Astrocyte (in vitro differentiated cells and primary cell): Measurements from ENCODE around the gene RPS14. TPM values are rescaled to one million over a fixed set of nuclear protein-coding genes. Genes with fewer than 3 reads are reported as not detected.
A peak's percentile ranks its signal among the peaks of the same experiment; 100 is the strongest.
"Not testable (repeated sequence)": the region's sequence is repeated elsewhere in the genome, so short reads cannot be mapped to it uniquely, and the experiment has no call there.

Experiments used
- DNase-seq: peaks from one replicate; pipeline ENCODE4 v3.0.0-alpha.2; 2010; ENCODE audit warnings: low read depth
- FAIRE-seq: peaks from 2 replicates; lab custom pipeline; 2011; peaks lifted over from hg19 to GRCh38; lab: Jason Lieb, UNC
- H2AFZ ChIP-seq: 2 replicates; pipeline ENCODE4 v1.6.0; 2012; ENCODE audit warnings: low read depth, low read length, inconsistent platforms
- H3K27ac ChIP-seq: 2 replicates; pipeline ENCODE4 v1.5.1; 2011; ENCODE audit warnings: low read depth, low read length, inconsistent platforms
- H3K27me3 ChIP-seq: 2 replicates; pipeline ENCODE4 v1.6.0; 2011; ENCODE audit warnings: low read length, inconsistent platforms; ENCODE audit not compliant: insufficient read depth
- H3K36me3 ChIP-seq: 2 replicates; pipeline ENCODE4 v1.5.1; 2011; ENCODE audit warnings: low read length, inconsistent platforms; ENCODE audit not compliant: insufficient read depth
- H3K4me1 ChIP-seq: 2 replicates; pipeline ENCODE4 v1.5.1; 2011; ENCODE audit warnings: low read length, inconsistent platforms; ENCODE audit not compliant: insufficient read depth
- H3K4me2 ChIP-seq: 2 replicates; pipeline ENCODE4 v1.6.0; 2012; ENCODE audit warnings: low read length, inconsistent platforms
- H3K4me3 ChIP-seq: 2 replicates; pipeline ENCODE4 v1.5.1; 2011; ENCODE audit warnings: low read depth, mild to moderate bottlenecking, low read length, inconsistent platforms; ENCODE audit not compliant: insufficient read depth
- H3K79me2 ChIP-seq: 2 replicates; pipeline ENCODE4 v1.6.0; 2012; ENCODE audit warnings: mild to moderate bottlenecking, low read length, inconsistent platforms; ENCODE audit not compliant: insufficient read depth
- H3K9ac ChIP-seq: 2 replicates; pipeline ENCODE4 v1.6.0; 2012; ENCODE audit warnings: mild to moderate bottlenecking, low read length, inconsistent platforms
- H3K9me3 ChIP-seq: 2 replicates; pipeline ENCODE4 v1.5.1; 2012; ENCODE audit warnings: low read depth, mild to moderate bottlenecking, low read length, inconsistent platforms; ENCODE audit not compliant: insufficient read depth
- H4K20me1 ChIP-seq: 2 replicates; pipeline ENCODE4 v1.6.0; 2012; ENCODE audit warnings: low read length, inconsistent platforms; ENCODE audit not compliant: insufficient read depth
- H3K27ac Mint-ChIP-seq: one replicate; pipeline ENCODE4 v1.8.0; 2021; ENCODE audit warnings: mild to moderate bottlenecking, mixed read lengths; ENCODE audit not compliant: unreplicated experiment
- H3K27me3 Mint-ChIP-seq: one replicate; pipeline ENCODE4 v1.8.0; 2021; ENCODE audit warnings: low read depth, mixed read lengths; ENCODE audit not compliant: unreplicated experiment
- H3K36me3 Mint-ChIP-seq: one replicate; pipeline ENCODE4 v1.8.0; 2021; ENCODE audit warnings: low read depth, mixed read lengths; ENCODE audit not compliant: unreplicated experiment
- H3K4me1 Mint-ChIP-seq: one replicate; pipeline ENCODE4 v1.8.0; 2021; ENCODE audit warnings: low read depth, mixed read lengths; ENCODE audit not compliant: unreplicated experiment
- H3K4me3 Mint-ChIP-seq: one replicate; pipeline ENCODE4 v1.8.0; 2021; ENCODE audit warnings: mild to moderate bottlenecking, moderate library complexity, mixed read lengths; ENCODE audit not compliant: unreplicated experiment
- H3K9me3 Mint-ChIP-seq: one replicate; pipeline ENCODE4 v1.8.0; 2021; ENCODE audit warnings: mild to moderate bottlenecking, mixed read lengths; ENCODE audit not compliant: unreplicated experiment
- CTCF ChIP-seq: IDR thresholded peaks from 2 replicates; pipeline ENCODE4 v1.5.1; 2011; ENCODE audit warnings: low read depth, mild to moderate bottlenecking, inconsistent platforms, low read length, moderate library complexity; ENCODE audit not compliant: insufficient read depth
- EZH2 ChIP-seq: IDR thresholded peaks from 2 replicates; pipeline ENCODE4 v1.6.1; 2012; ENCODE audit warnings: mild to moderate bottlenecking, low read length, inconsistent platforms; ENCODE audit not compliant: insufficient read depth
- total RNA-seq: library from RNA; stranded (reverse); gene quantifications from 2 replicates; pipeline ENCODE4 v1.2.1, GENCODE V29; 2021

The RPS14 gene
- total RNA-seq, 1 donor from 2014 or later = 2,054 TPM

GRCh38 chr5:150422758-150423157 lies 26.8 kb downstream of the RPS14 start:
- Histone ChIP-seq H3K27ac (no peak overlapping the region), H4K20me1 (no peaks in the 10 kb centered on the region), H2AFZ (no peak overlapping the region), H3K4me1 (no peaks in the 10 kb centered on the region), H3K4me3 (no peak overlapping the region), H3K4me2 (no peak overlapping the region), H3K9me3 (no peaks in the 10 kb centered on the region), H3K79me2 (no peaks in the 10 kb centered on the region), H3K36me3 (no peaks in the 10 kb centered on the region), H3K9ac (no peak overlapping the region), H3K27me3 (no peaks in the 10 kb centered on the region)
- Mint-ChIP-seq H3K27ac (no peak overlapping the region), H3K4me1 (no peaks in the 10 kb centered on the region), H3K9me3 (no peaks in the 10 kb centered on the region), H3K4me3 (no peak overlapping the region), H3K36me3 (no peaks in the 10 kb centered on the region), H3K27me3 (peaks cover 10% of the 10 kb centered on the region)
- FAIRE-seq (no peak), DNase-seq (no peak)
- TF ChIP-seq EZH2 (no peak), CTCF (no peak)

GRCh38 chr5:150422075-150422474 lies 27.5 kb downstream of the RPS14 start:
- H3K27me3 Mint-ChIP-seq = peaks cover 9% of the 10 kb centered on the region
- Histone ChIP-seq H3K4me2 (no peak overlapping the region), H3K4me1 (no peaks in the 10 kb centered on the region), H3K4me3 (no peak overlapping the region), H3K79me2 (no peaks in the 10 kb centered on the region), H2AFZ (no peak overlapping the region), H3K9ac (no peak overlapping the region), H3K27me3 (no peaks in the 10 kb centered on the region), H3K27ac (no peak overlapping the region), H3K9me3 (no peaks in the 10 kb centered on the region), H4K20me1 (no peaks in the 10 kb centered on the region), H3K36me3 (no peaks in the 10 kb centered on the region)
- no peak overlapping the region for H3K27ac Mint-ChIP-seq
- no peak for DNase-seq
- no peak overlapping the region for H3K4me3 Mint-ChIP-seq
- H3K4me1 Mint-ChIP-seq = no peaks in the 10 kb centered on the region
- H3K36me3 Mint-ChIP-seq = no peaks in the 10 kb centered on the region
- no peaks in the 10 kb centered on the region for H3K9me3 Mint-ChIP-seq
- no peak for FAIRE-seq
- no peak for TF ChIP-seq EZH2
- TF ChIP-seq CTCF = no peak

- no peaks in the 10 kb centered on the region for H3K27me3 ChIP-seq
- TF ChIP-seq CTCF = no peak
- no peak for TF ChIP-seq EZH2
- no peak overlapping the region for H3K27ac Mint-ChIP-seq
- peaks cover 6% of the 10 kb centered on the region for H3K27me3 Mint-ChIP-seq
- no peaks in the 10 kb centered on the region for H3K4me1 ChIP-seq
- no peak overlapping the region for H3K4me2 ChIP-seq
- no peaks in the 10 kb centered on the region for H3K9me3 Mint-ChIP-seq
- H3K9ac ChIP-seq = no peak overlapping the region
- H3K79me2 ChIP-seq = no peaks in the 10 kb centered on the region
- H3K9me3 ChIP-seq = no peaks in the 10 kb centered on the region
- no peak for FAIRE-seq
- no peaks in the 10 kb centered on the region for H3K36me3 ChIP-seq
- H3K4me1 Mint-ChIP-seq = no peaks in the 10 kb centered on the region
- H3K4me3 ChIP-seq = no peak overlapping the region
- H3K4me3 Mint-ChIP-seq = no peak overlapping the region
- no peak for DNase-seq
- H3K36me3 Mint-ChIP-seq = no peaks in the 10 kb centered on the region
- H2AFZ ChIP-seq = peak overlapping the region; percentile 71
- no peak overlapping the region for H3K27ac ChIP-seq
- H4K20me1 ChIP-seq = no peaks in the 10 kb centered on the region
Observed at GRCh38 chr5:150419630-150420270, 29.8 kb downstream of the RPS14 start.

- H3K4me1 Mint-ChIP-seq = not testable (repeated sequence)
Observed at GRCh38 chr5:150413902-150414790, 35.4 kb downstream of the RPS14 start.

More at GRCh38 chr5:150413902-150414790, 35.4 kb downstream of the RPS14 start:
- not testable (repeated sequence) for H3K4me3 Mint-ChIP-seq, H3K4me1 ChIP-seq, H3K27me3 ChIP-seq, H4K20me1 ChIP-seq, H3K27ac ChIP-seq, H3K9me3 Mint-ChIP-seq, DNase-seq, H3K36me3 Mint-ChIP-seq, H3K36me3 ChIP-seq, H3K9ac ChIP-seq, H3K79me2 ChIP-seq, H3K4me2 ChIP-seq, FAIRE-seq, H3K4me3 ChIP-seq, H2AFZ ChIP-seq, H3K27ac Mint-ChIP-seq, H3K27me3 Mint-ChIP-seq, H3K9me3 ChIP-seq
